Measurements from ENCODE around the gene SWAP70.

- TF ChIP-seq EZH2 (IDR thresholded peaks at IDR 0.05; ENCODE audit: low read length, missing control alignments) (no peak), CTCF (conservative IDR thresholded peaks at IDR 0.05 in 1 of 2, IDR thresholded peaks at IDR 0.05 in 1 of 2; ENCODE audit: low read depth in 1 of 2, low read length in 2 of 2) (no peak)
These were observed 38.7 kb upstream of the SWAP70 start for GRCh38 chr11:9625162-9625561.

Data from fibroblast of lung (primary cell).